K562 (cell line): ENCODE results near the gene SLC16A5. TPM values are rescaled to one million over a fixed set of nuclear protein-coding genes. Genes with fewer than 3 reads are reported as not detected.

Source experiments
- ARID1B ChIP-seq: fragments of 450-650 bp; IDR thresholded peaks from 2 replicates; pipeline ENCODE4 v1.6.1; 2016; ENCODE audit warnings: antibody characterized with exemption, mild to moderate bottlenecking, inconsistent platforms
- ARNT ChIP-seq, 2 experiments: fragments of 450-650 bp; IDR thresholded peaks; 2 replicates each; pipeline ENCODE4 v1.6.1; 2016; ENCODE audit warnings: mild to moderate bottlenecking in 1 of 2
- ATF1 ChIP-seq, 2 experiments: fragments of 450-650 bp in 1 of 2; IDR thresholded peaks; 2 replicates each; pipeline ENCODE4 v1.6.1; 2016; ENCODE audit warnings: missing compliant biosample characterization in 1 of 2, missing genetic modification characterization in 1 of 2
- CXXC5 ChIP-seq: fragments of 250-450 bp; sonication (Bioruptor Pico); IDR thresholded peaks from 2 replicates; pipeline ENCODE4 v1.8.0; 2022; ENCODE audit warnings: inconsistent platforms, mild to moderate bottlenecking, moderate library complexity
- GTF2A2 ChIP-seq: IDR thresholded peaks from 2 replicates; pipeline ENCODE4 v1.6.1; 2016; ENCODE audit warnings: mild to moderate bottlenecking, missing genetic modification characterization, missing compliant biosample characterization
- MAFF ChIP-seq: IDR thresholded peaks from 2 replicates; pipeline ENCODE4 v1.6.1; 2012; ENCODE audit warnings: low read length, improper control_type of control experiment
- NFIX ChIP-seq: fragments of 250-450 bp; sonication (Bioruptor Pico); IDR thresholded peaks from 2 replicates; pipeline ENCODE4 v1.4.0; 2020; ENCODE audit warnings: low read depth, mild to moderate bottlenecking, moderate library complexity
- NRF1 ChIP-seq, 2 experiments: fragments of 450-650 bp; IDR thresholded peaks in 1 of 2; conservative IDR thresholded peaks in 1 of 2; 2 replicates each; pipeline ENCODE4 v1.6.1; 2014; ENCODE audit warnings: mild to moderate bottlenecking in 2 of 2
- PML ChIP-seq: IDR thresholded peaks from 2 replicates; pipeline ENCODE4 v1.6.1; 2012; ENCODE audit warnings: low read length, inconsistent platforms
- POLR2B ChIP-seq: fragments of 450-650 bp; IDR thresholded peaks from 2 replicates; pipeline ENCODE4 v1.6.1; 2018; ENCODE audit warnings: low read depth; ENCODE audit not compliant: partially characterized antibody
- RBM15 ChIP-seq: fragments of 200-400 bp; formaldehyde crosslinking; IDR thresholded peaks from 2 replicates; pipeline ENCODE4 v1.6.1; 2018; ENCODE audit warnings: mild to moderate bottlenecking, low read length, moderate library complexity; ENCODE audit not compliant: insufficient read depth
- SMAD1 ChIP-seq: fragments of 150-350 bp; IDR thresholded peaks from 2 replicates; pipeline ENCODE4 v1.6.1; 2014; ENCODE audit warnings: low read length, low read depth; ENCODE audit not compliant: partially characterized antibody
- SMARCE1 ChIP-seq: fragments of 450-650 bp; IDR thresholded peaks from 2 replicates; pipeline ENCODE4 v1.7.1; 2016; ENCODE audit warnings: mild to moderate bottlenecking
- SOX6 ChIP-seq: fragments of 450-650 bp; IDR thresholded peaks from 2 replicates; pipeline ENCODE4 v1.6.1; 2014; ENCODE audit warnings: mild to moderate bottlenecking
- STAT5A ChIP-seq: IDR thresholded peaks from 2 replicates; pipeline ENCODE4 v1.6.1; 2012; ENCODE audit warnings: low read length, inconsistent platforms, borderline replicate concordance
- TBL1XR1 ChIP-seq, 2 experiments: IDR thresholded peaks; 2 replicates each; pipeline ENCODE4 v1.6.1; 2012; ENCODE audit warnings: improper control_type of control experiment in 2 of 2, low read length in 2 of 2, mild to moderate bottlenecking in 1 of 2
- XRCC3 ChIP-seq: fragments of 450-650 bp; IDR thresholded peaks from 2 replicates; pipeline ENCODE4 v1.6.1; 2017; ENCODE audit warnings: mild to moderate bottlenecking, moderate library complexity
- ZNF384 ChIP-seq: IDR thresholded peaks from 2 replicates; pipeline ENCODE4 v1.6.1; 2012; ENCODE audit warnings: low read depth, low read length, improper control_type of control experiment
- polyA plus RNA-seq, 8 experiments: library from polyadenylated mRNA; depleted of rRNA in 4 of 8; stranded (reverse) in 5 of 8; unstranded in 3 of 8; fragments of >200 nt; fragmentation: Nextera tagmentation in 2 of 8; fragmentation: Illumina TruSeq in 1 of 8; extraction: Ambion mirVana in 2 of 8; extraction: Trizol in 1 of 8; gene quantifications; 2 replicates each; pipeline versions ENCODE4 v1.2.1 to v1.2.3, GENCODE V29; 2011 to 2014; ENCODE audit warnings: inconsistent platforms in 1 of 8, missing spikeins in 1 of 8
- total RNA-seq, 7 experiments: library from RNA; depleted of rRNA in 6 of 7; stranded (reverse); fragments of >200 nt in 6 of 7; fragmentation: Illumina TruSeq in 2 of 7; extraction: Trizol in 2 of 7; gene quantifications; 2 replicates each; pipeline versions ENCODE4 v1.2.1 to v1.2.3, GENCODE V29; 2011 to 2021; ENCODE audit warnings: low replicate concordance in 1 of 7
- TF ChIP-seq, protein P1 (sequence below): fragments of 450-650 bp; IDR thresholded peaks from 2 replicates; pipeline ENCODE4 v1.6.1; 2016; ENCODE audit warnings: low read depth
- TF ChIP-seq, protein P2 (sequence below): fragments of 200-800 bp; sonication (Bioruptor generic); IDR thresholded peaks from 2 replicates; pipeline ENCODE4 v1.6.1; 2017; ENCODE audit warnings: missing genetic modification characterization, missing compliant biosample characterization

The SLC16A5 gene
- total and polyA plus RNA-seq, 9 of the 15 experiments (the other 6 are each of a cell fraction or from before 2014, with no cell fraction given): 0.06 to 2.6 (median 0.91) TPM

DNA sequence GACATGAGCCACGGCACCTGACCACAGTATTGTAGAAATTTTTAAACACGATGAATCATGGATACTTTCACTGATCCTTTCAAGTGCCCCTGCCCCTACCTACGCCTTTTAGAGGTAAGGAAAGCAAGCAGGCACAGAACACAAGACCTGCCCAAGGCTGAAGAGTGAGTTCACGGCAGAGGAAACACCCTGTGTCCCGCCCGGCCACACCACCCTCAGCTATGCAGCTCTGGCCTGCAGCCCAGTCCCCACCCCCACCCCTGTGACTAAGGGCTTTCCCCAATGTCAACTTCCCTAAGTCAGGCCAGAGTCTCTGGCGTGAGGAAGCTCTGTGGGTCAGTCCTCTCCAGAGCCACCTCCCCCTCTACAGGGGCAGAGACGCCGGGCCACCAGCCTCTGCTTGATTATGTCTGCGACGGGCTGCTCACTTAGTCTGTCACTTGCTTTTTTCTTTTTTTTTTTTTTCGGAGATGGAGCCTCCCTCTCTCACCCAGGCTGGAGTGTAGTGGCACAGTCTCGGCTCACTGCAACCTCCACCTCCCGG is 8.4 kb downstream of the SLC16A5 start (continued):
- TF ChIP-seq, protein P1, sequence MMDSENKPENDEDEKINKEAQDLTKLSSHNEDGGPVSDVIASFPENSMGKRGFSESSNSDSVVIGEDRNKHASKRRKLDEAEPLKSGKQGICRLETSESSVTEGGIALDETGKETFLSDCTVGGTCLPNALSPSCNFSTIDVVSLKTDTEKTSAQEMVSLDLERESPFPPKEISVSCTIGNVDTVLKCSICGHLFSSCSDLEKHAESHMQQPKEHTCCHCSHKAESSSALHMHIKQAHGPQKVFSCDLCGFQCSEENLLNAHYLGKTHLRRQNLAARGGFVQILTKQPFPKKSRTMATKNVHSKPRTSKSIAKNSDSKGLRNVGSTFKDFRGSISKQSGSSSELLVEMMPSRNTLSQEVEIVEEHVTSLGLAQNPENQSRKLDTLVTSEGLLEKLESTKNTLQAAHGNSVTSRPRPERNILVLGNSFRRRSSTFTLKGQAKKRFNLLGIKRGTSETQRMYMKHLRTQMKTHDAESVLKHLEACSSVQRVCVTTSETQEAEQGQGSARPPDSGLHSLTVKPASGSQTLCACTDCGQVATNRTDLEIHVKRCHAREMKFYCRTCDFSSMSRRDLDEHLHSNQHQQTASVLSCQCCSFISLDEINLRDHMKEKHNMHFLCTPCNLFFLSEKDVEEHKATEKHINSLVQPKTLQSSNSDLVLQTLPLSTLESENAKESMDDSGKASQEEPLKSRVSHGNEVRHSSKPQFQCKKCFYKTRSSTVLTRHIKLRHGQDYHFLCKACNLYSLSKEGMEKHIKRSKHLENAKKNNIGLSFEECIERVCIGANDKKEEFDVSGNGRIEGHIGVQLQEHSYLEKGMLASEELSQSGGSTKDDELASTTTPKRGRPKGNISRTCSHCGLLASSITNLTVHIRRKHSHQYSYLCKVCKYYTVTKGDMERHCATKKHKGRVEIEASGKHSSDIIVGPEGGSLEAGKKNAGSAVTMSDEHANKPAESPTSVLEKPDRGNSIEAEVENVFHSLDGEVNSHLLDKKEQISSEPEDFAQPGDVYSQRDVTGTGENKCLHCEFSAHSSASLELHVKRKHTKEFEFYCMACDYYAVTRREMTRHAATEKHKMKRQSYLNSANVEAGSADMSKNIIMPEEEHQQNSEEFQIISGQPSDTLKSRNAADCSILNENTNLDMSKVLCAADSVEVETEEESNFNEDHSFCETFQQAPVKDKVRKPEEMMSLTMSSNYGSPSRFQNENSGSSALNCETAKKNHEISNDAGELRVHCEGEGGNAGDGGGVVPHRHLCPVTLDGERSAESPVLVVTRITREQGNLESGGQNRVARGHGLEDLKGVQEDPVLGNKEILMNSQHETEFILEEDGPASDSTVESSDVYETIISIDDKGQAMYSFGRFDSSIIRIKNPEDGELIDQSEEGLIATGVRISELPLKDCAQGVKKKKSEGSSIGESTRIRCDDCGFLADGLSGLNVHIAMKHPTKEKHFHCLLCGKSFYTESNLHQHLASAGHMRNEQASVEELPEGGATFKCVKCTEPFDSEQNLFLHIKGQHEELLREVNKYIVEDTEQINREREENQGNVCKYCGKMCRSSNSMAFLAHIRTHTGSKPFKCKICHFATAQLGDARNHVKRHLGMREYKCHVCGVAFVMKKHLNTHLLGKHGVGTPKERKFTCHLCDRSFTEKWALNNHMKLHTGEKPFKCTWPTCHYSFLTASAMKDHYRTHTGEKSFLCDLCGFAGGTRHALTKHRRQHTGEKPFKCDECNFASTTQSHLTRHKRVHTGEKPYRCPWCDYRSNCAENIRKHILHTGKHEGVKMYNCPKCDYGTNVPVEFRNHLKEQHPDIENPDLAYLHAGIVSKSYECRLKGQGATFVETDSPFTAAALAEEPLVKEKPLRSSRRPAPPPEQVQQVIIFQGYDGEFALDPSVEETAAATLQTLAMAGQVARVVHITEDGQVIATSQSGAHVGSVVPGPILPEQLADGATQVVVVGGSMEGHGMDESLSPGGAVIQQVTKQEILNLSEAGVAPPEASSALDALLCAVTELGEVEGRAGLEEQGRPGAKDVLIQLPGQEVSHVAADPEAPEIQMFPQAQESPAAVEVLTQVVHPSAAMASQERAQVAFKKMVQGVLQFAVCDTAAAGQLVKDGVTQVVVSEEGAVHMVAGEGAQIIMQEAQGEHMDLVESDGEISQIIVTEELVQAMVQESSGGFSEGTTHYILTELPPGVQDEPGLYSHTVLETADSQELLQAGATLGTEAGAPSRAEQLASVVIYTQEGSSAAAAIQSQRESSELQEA: peak; percentile 67
- TF ChIP-seq TBL1XR1 (IDR thresholded peaks at IDR 0.05; ENCODE audit: low read length in 2 of 2): peak in 1 of 2 experiments; percentile 87; a peak in 2 of 4 replicates
- TF ChIP-seq STAT5A: peak; percentile 53
- TF ChIP-seq GTF2A2 (tag): no peak
- TF ChIP-seq CXXC5 (CRISPR knock-in tag): peak; percentile 62; the same call in 1 of the 2 replicates
- peak; percentile 77 for TF ChIP-seq SOX6
- peak in 1 of 2 experiments; percentile 71; a peak in 1 of 4 replicates for TF ChIP-seq ARNT (IDR thresholded peaks at IDR 0.05)
- no peak for TF ChIP-seq ATF1 (CRISPR knock-in tag; IDR thresholded peaks at IDR 0.05)
- peak; percentile 55 for TF ChIP-seq ATF1 (tag; IDR thresholded peaks at IDR 0.05)
- TF ChIP-seq ARID1B: peak; percentile 78
- peak; percentile 71 for TF ChIP-seq SMAD1
- TF ChIP-seq, protein P2, sequence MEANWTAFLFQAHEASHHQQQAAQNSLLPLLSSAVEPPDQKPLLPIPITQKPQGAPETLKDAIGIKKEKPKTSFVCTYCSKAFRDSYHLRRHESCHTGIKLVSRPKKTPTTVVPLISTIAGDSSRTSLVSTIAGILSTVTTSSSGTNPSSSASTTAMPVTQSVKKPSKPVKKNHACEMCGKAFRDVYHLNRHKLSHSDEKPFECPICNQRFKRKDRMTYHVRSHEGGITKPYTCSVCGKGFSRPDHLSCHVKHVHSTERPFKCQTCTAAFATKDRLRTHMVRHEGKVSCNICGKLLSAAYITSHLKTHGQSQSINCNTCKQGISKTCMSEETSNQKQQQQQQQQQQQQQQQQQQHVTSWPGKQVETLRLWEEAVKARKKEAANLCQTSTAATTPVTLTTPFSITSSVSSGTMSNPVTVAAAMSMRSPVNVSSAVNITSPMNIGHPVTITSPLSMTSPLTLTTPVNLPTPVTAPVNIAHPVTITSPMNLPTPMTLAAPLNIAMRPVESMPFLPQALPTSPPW: peak; percentile 75
- no peak for TF ChIP-seq RBM15
- TF ChIP-seq XRCC3: no peak
- 0 out of 2 replicates have a peak, but pooled peaks have one; percentile 39 for TF ChIP-seq ZNF384
- peak; percentile 20 for TF ChIP-seq POLR2B
- peak; percentile 85 for TF ChIP-seq SMARCE1
- TF ChIP-seq PML: peak; percentile 22; the same call in 1 of the 2 replicates
- peak; percentile 48 to 53; a peak in 3 of 4 replicates for TF ChIP-seq NRF1 (conservative IDR thresholded peaks at IDR 0.05 in 1 of 2, IDR thresholded peaks at IDR 0.05 in 1 of 2)
- TF ChIP-seq MAFF: peak; percentile 80
- TF ChIP-seq NFIX (CRISPR knock-in tag): 0 out of 2 replicates have a peak, but pooled peaks have one; percentile 24
